ENCODE results near the gene PACSIN2.

Gene PACSIN2

GRCh38 chr22:42833104-42833503 is 181.8 kb downstream of the PACSIN2 start:
- H3K27ac ChIP-seq (ENCODE audit: low read length) = no peak overlapping the region

DNA sequence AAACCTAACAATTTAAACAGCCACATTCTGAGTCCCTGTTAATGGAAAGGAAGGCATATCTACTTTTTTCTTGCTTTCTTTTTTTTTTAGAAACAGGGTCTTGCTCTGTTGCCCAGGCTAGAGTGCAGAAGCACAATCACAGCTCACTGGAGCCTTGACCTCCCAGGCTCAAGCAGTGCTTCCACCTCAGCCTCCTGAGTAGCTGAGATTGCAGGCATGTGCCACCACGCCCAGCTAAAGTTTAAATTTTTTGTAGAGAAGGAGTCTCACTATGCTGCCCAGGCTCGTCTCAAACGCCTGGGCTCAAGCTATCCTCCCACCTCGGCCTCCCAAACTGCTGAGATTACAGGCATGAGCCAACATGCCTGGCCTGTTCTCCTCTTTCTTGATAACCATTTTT is 183.2 kb downstream of the PACSIN2 start:
- Histone ChIP-seq H3K27me3 (replicated peaks; ENCODE audit: insufficient read depth, low read length) (no peaks in the 10 kb centered on the region), H2AFZ (ENCODE audit: low read length) (no peak overlapping the region), H3F3A (ENCODE audit: insufficient read depth, low read length) (no peaks in the 10 kb centered on the region), H3K4me3 (ENCODE audit: low read length) (no peak overlapping the region), H3K36me3 (replicated peaks; ENCODE audit: insufficient read depth, low read length) (peaks cover 20% of the 10 kb centered on the region; the same call in 1 of the 2 replicates), H4K20me1 (ENCODE audit: insufficient read depth, low read length) (no peaks in the 10 kb centered on the region), H3K9me2 (replicated peaks; ENCODE audit: insufficient read depth, low read length) (no peaks in the 10 kb centered on the region), H3K4me2 (ENCODE audit: low read depth, low read length) (no peak overlapping the region), H3K4me1 (ENCODE audit: low read length) (no peaks in the 10 kb centered on the region), H3K79me2 (ENCODE audit: low read length) (no peaks in the 10 kb centered on the region), H3K27ac (ENCODE audit: low read length) (no peak overlapping the region), H3K9ac (ENCODE audit: low read length) (no peak overlapping the region), H3K9me3 (replicated peaks; ENCODE audit: insufficient read depth, low read length) (no peaks in the 10 kb centered on the region)
- no peak for TF ChIP-seq EZH2phosphoT487 (IDR thresholded peaks at IDR 0.05; ENCODE audit: low read length)
- TF ChIP-seq EZH2 (optimal IDR thresholded peaks at IDR 0.05; ENCODE audit: low read depth, low read length) = no peak
- TF ChIP-seq CTCF (IDR thresholded peaks at IDR 0.05; ENCODE audit: low read length) = no peak
- no peak for DNase-seq

More at GRCh38 chr22:42833104-42833503, 181.8 kb downstream of the PACSIN2 start:
- H3K27me3 ChIP-seq (replicated peaks; ENCODE audit: insufficient read depth, low read length) = no peaks in the 10 kb centered on the region
- no peaks in the 10 kb centered on the region for H3K79me2 ChIP-seq (ENCODE audit: low read length)
- H3K4me1 ChIP-seq (ENCODE audit: low read length) = no peaks in the 10 kb centered on the region
- H3K9me3 ChIP-seq (replicated peaks; ENCODE audit: insufficient read depth, low read length) = no peaks in the 10 kb centered on the region
- no peaks in the 10 kb centered on the region for H3F3A ChIP-seq (ENCODE audit: insufficient read depth, low read length)
- no peaks in the 10 kb centered on the region for H3K9me2 ChIP-seq (replicated peaks; ENCODE audit: insufficient read depth, low read length)
- peaks cover 20% of the 10 kb centered on the region; the same call in 1 of the 2 replicates for H3K36me3 ChIP-seq (replicated peaks; ENCODE audit: insufficient read depth, low read length)
- no peak overlapping the region for H2AFZ ChIP-seq (ENCODE audit: low read length)
- no peaks in the 10 kb centered on the region for H4K20me1 ChIP-seq (ENCODE audit: insufficient read depth, low read length)
- H3K4me2 ChIP-seq (ENCODE audit: low read depth, low read length) = no peak overlapping the region
- DNase-seq = no peak
- no peak for TF ChIP-seq EZH2phosphoT487 (IDR thresholded peaks at IDR 0.05; ENCODE audit: low read length)
- H3K4me3 ChIP-seq (ENCODE audit: low read length) = no peak overlapping the region
- no peak overlapping the region for H3K9ac ChIP-seq (ENCODE audit: low read length)

GRCh38 chr22:42830161-42830560 is 184.8 kb downstream of the PACSIN2 start:
- Histone ChIP-seq H3K9me3 (replicated peaks; ENCODE audit: insufficient read depth, low read length) (no peaks in the 10 kb centered on the region), H3F3A (ENCODE audit: insufficient read depth, low read length) (no peaks in the 10 kb centered on the region), H3K9me2 (replicated peaks; ENCODE audit: insufficient read depth, low read length) (no peaks in the 10 kb centered on the region), H3K36me3 (replicated peaks; ENCODE audit: insufficient read depth, low read length) (peaks cover 18% of the 10 kb centered on the region; the same call in 1 of the 2 replicates), H3K27me3 (replicated peaks; ENCODE audit: insufficient read depth, low read length) (no peaks in the 10 kb centered on the region), H3K27ac (ENCODE audit: low read length) (no peak overlapping the region), H3K9ac (ENCODE audit: low read length) (no peak overlapping the region), H3K79me2 (ENCODE audit: low read length) (no peaks in the 10 kb centered on the region), H4K20me1 (ENCODE audit: insufficient read depth, low read length) (no peaks in the 10 kb centered on the region), H3K4me2 (ENCODE audit: low read depth, low read length) (no peak overlapping the region), H2AFZ (ENCODE audit: low read length) (no peak overlapping the region), H3K4me3 (ENCODE audit: low read length) (no peak overlapping the region), H3K4me1 (ENCODE audit: low read length) (no peaks in the 10 kb centered on the region)
- TF ChIP-seq CTCF (IDR thresholded peaks at IDR 0.05; ENCODE audit: low read length) (no peak), EZH2 (optimal IDR thresholded peaks at IDR 0.05; ENCODE audit: low read depth, low read length) (no peak), EZH2phosphoT487 (IDR thresholded peaks at IDR 0.05; ENCODE audit: low read length) (no peak)
- DNase-seq = no peak

DNA sequence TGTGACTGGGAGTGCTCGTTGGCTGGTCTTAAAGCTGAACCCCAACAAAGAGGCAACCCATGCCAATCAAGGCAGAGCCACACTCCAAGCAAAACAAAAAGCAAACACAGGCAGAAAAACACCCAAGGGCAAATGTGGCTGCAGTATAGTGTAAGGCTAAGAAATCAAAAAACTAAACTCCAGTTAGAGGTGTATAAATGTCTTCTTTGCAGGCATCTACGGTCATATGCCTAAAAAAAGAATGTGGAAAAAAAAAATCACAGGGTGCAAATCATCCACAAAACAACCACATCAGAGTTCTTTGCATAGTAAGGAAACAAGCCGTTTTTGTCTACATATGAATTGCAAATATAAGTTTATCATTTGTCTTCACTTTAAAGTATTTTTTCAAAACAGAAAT is 185.6 kb downstream of the PACSIN2 start:
- H3K9ac ChIP-seq (ENCODE audit: low read length) = no peak overlapping the region
- TF ChIP-seq EZH2 (optimal IDR thresholded peaks at IDR 0.05; ENCODE audit: low read depth, low read length) (no peak), CTCF (IDR thresholded peaks at IDR 0.05; ENCODE audit: low read length) (no peak), EZH2phosphoT487 (IDR thresholded peaks at IDR 0.05; ENCODE audit: low read length) (no peak)
- no peak for DNase-seq
- no peak overlapping the region for H2AFZ ChIP-seq (ENCODE audit: low read length)
- H3K4me3 ChIP-seq (ENCODE audit: low read length) = no peak overlapping the region
- H3F3A ChIP-seq (ENCODE audit: insufficient read depth, low read length) = no peaks in the 10 kb centered on the region
- H3K9me2 ChIP-seq (replicated peaks; ENCODE audit: insufficient read depth, low read length) = no peaks in the 10 kb centered on the region
- H3K79me2 ChIP-seq (ENCODE audit: low read length) = no peaks in the 10 kb centered on the region
- H3K27ac ChIP-seq (ENCODE audit: low read length) = no peak overlapping the region
- H4K20me1 ChIP-seq (ENCODE audit: insufficient read depth, low read length) = no peaks in the 10 kb centered on the region
- H3K4me2 ChIP-seq (ENCODE audit: low read depth, low read length) = no peak overlapping the region
- H3K27me3 ChIP-seq (replicated peaks; ENCODE audit: insufficient read depth, low read length) = no peaks in the 10 kb centered on the region
- H3K4me1 ChIP-seq (ENCODE audit: low read length) = no peaks in the 10 kb centered on the region
- peaks cover 17% of the 10 kb centered on the region; the same call in 1 of the 2 replicates for H3K36me3 ChIP-seq (replicated peaks; ENCODE audit: insufficient read depth, low read length)
- H3K9me3 ChIP-seq (replicated peaks; ENCODE audit: insufficient read depth, low read length) = no peaks in the 10 kb centered on the region

All from MM.1S (cell line).